Right hindlimb (tissue), 1 donor: ENCODE results near the gene RTN4RL1.
"Not testable (repeated sequence)": the region's sequence is repeated elsewhere in the genome, so short reads cannot be mapped to it uniquely, and the experiment has no call there.

Experiments
- DNase-seq: peaks from one replicate; pipeline ENCODE4 v3.0.0-alpha.2; 2018

The RTN4RL1 gene

DNA sequence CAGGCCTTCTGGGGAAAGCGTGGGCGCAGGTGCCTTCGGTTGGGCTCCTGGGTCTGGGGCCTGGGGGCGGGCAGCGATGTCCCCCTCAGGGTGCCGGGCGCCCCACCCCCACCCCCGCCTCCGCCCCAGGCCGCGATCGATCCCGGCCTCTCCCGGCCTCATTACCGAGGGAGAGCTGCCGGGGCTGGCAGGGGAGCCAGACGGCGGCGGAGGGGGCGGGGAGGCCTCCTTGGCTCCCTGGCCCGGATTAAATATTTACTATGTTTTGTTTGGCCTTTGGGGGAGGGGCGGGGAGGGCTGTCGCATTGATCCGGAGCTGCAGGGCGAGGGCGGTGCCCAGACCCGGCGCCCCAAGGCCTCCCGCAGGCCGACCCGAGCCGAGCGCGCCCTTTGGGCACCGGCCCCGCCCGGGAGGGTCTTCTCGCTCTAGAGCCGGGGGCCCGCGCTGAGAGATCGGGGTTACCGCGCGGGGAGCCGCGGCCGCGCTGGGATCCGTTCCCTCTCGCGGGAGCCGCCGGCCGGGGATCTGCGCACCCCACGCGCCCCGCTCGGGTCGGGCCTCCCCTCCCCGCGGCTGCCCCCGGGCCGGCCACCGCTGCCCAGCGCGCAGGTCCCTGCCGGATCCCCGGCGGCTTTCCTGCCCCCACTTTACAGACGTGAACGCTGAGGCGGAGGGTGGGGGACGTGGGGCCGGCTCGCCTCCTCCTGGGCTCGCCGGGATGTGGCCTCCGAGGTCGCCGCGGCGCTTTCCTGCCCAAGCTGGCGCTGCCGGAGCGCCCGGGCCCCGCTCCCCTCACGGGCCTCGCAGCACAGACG is 27.0 kb downstream of the RTN4RL1 start:
- DNase-seq: no peak

DNA sequence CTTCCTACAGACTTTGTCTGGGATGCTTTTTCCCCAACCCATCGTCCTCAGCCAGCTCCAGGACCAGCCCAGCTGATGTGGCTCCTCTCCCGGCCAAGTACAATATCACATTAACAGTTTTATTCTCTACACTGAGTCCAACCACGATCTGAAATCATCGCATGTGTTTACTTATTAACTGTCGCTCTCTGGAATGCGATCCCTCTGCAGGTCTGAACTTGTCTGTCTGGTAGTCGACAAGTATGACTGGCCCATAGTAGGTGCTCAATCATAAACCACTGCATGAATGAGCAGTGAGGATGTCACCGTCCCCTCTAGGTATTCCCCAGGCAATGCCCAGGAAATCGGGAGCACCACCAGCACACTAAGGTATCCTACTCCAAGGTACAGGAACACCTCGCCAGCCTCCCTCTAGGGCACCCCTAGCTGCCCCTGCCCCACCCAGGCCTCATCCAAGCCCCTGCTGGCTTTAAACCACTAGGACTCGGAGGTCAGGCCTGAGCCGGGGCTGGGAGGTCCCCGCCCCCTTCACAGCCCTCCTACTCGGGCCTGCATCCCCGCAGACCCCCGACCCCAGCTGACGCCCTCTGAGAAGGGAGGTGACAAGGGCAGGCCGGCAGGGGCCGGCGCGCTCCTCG is 27.7 kb downstream of the RTN4RL1 start:
- DNase-seq: no peak

DNA sequence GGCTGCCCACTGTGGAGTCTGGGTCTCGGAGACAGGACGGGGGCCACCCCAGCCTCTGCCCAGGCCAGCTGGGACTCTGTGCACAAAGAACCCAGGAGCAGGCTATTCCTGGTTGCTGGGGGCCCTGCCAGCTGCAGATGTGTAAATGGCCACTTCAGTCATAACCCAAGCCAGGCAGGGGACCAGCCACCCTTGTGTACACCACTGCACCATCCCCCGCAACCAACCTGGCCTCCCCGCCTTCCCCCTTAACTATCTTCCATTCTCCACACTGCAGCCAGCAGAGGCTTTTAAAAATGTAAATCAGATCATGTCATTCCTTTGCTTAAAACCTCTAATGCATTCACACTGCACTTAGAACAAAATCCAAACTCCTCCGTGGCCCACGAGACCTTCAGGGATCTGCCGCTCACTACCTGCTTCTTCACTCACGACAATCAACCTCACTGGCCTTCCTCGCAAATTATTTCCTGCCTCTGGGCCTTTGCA is 28.3 kb downstream of the RTN4RL1 start:
- DNase-seq: no peak

DNA sequence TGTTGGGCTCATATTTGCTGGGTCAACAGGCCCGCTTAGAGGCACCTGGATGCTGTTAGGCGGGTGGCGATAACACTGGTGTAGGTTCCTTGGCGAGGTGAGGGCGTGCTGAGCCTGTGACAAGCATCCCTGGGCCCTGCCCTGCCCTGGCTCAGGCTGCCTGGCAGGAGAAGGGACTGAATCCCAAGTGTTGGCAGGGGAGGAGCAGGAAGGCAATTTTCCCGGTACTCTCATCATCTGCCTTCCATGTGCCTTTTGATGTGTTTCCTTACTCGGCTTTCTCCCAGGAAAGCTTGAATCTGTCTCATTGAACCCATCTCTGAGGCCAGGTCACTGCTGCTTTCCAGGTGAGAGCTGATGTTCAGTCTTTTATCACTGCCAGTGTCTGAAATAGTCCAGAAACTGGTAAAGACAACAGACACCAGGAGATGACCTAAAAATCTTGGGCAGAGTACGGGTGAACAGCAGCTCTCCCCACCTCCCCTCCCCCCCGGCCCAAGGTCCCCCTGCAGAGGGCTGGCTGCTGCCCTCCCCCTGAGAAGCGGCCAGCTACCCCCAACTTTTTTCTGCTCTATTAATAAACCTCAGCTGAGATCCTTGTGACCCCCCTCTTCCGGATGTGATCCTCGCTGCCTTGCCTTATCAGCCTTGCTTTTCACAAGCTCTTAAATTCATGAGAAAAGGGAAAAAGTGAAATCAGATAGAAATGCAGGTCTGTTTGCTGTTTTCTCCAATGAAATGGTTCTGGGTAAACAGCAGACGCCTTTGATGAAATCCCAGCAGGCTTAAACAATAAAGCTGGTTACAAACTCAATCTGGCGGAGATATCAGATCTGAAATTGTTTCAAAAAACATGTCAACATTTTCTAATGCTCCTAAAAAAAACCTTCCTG is 29.0 kb downstream of the RTN4RL1 start:
- no peak for DNase-seq

DNA sequence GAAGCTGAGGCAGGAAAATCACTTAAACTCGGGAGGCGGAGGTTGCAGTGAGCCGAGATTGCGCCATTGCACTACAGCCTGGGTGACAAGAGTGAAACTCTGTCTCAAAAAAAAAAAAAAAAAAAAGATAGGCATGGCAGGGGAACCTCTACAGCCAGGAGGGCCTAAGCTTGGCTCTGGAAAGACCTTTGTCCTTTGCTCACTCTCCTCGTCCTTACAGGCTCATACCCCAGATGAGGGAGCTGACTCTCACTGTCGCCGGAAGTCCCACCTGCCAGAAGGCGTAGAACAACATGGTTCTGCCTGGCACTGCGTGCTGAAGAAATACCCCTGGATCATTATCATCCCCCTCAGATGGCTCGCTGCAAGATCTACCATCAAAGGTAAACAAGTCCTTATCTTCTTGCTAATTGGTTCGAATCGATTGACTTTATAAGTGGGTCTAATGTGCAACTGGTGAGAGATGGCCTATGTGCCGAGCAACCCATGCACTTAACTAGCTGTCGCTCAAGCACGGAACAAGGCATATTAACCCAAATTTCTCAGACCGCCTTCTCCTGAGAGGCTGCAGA is 29.7 kb downstream of the RTN4RL1 start:
- no peak for DNase-seq

DNA sequence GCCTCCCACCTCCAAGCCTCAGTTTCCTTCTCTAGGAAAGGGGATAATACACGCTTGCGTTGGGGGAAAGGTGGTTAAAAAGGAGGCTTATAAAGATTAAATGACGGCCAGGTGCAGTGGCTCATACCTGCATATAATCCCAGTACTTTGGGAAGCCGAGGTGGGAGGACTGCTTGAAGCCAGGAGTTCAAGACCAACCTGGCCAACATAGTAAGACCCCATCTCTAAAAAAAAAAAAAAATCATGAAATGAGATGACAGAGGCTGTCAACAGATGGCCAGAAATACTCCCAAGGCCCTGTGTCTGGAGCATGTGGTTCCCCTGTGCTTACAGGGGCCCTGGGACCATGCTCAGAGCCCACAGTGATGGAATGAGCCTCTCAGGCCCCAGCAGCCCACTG is 30.4 kb downstream of the RTN4RL1 start:
- DNase-seq: no peak

DNA sequence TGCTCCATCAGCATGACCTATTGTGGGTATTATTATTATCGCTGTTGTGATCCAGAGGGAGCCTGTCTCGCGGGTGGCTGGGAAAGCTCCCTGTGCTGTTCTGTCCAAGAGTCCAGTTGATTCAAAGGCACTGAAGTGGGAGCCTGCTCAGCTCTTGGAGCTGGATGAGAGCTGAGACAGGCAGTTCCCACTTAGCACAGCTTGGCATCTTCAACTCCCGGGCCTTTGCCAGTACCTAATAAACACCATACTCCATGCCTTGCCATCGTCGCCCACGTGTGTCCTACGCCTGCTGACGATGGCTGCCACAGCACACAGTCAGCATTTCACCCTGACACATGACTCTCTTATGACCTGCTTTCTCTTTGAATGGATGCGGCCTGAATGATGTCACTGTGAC is 32.6 kb downstream of the RTN4RL1 start:
- DNase-seq: no peak

DNA sequence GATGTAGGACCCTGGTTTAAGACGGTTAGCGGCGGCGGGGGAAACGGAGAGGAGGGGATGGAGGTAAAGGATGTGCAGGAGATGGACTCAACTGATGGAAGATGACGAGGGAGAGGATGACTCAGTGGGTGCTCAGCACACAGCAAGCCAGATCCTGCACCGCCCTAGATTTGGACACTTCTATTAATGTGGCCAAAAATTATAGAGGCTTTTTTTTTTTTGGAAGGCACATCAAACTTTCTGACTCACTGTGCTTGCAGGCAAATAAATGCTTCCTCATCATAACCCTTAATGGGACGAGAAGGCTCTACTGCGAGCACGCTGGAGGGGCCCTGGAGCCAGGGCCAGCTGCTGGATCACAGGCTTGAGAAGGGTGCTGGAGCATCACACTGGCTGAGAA is 36.0 kb downstream of the RTN4RL1 start:
- no peak for DNase-seq

DNA sequence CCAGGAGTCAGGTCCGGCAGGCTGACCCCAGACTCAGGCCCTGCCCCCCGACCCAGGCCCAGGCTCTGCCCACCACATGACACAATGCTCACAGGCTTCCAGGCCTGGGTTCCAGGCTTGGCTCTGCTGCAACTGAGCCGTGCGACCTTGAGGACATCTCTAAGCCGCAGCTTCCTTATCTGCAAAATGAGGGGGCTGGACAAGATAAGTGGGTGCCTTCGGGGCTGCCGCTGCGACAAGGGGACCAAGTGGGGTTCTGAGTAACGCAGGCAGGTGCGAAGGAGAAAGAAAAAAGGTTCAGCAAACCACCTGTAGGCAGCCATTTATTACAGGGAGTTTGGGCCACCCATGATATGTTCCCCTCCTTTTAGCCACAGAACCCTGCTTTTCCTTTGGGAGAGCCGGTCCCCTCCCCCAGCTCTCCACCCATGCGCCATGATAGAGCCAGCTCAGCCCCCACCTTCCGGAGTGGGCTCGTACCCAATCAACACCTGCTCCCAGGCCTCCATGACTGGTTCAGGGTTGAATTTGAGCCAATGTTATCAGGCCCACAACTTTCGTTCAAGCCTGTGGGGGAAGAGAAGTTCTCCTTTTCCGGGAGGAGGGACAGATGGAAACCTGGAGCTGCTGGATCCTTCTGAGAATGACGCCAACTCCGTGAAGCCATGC is 38.2 kb downstream of the RTN4RL1 start:
- DNase-seq: no peak

DNA sequence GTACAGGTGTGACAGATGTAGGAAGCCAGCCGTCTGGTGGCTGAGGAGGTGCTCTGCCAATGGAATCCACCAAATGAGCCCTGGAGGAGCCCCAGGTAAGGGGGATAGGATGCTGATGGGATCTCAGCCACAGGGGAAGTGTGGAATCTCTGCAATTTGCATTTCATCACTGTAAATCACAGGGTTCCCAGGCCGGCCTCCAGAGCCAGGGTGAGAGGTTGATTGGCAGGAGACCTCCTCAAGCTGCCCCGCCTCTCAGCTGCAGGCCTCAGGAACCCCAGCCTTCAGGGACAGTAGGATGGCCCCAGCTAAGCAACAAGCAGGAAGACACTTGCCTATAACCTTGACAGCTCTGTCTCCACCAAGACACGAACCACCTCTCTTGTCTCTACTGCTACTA is 39.4 kb downstream of the RTN4RL1 start:
- DNase-seq: no peak

DNA sequence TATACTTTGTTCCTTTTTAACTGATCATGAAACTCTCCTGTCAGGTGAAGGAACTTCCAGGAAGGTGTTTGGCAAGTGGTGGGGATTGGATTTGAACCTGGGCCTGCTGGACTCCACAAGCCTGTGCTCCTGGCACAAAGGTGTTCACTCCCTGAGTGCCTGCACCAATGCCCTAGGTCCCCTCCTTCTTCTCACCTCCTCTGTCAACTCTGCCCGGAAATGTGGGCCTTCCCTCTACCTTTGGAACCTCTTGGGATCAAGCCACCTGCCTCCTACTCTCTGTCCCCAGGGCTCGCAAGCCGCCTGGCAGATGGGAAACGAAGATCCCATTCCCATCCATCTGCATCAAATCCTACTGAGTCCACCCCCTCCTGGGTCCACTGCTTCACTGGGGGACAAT is 40.0 kb downstream of the RTN4RL1 start:
- no peak for DNase-seq

DNA sequence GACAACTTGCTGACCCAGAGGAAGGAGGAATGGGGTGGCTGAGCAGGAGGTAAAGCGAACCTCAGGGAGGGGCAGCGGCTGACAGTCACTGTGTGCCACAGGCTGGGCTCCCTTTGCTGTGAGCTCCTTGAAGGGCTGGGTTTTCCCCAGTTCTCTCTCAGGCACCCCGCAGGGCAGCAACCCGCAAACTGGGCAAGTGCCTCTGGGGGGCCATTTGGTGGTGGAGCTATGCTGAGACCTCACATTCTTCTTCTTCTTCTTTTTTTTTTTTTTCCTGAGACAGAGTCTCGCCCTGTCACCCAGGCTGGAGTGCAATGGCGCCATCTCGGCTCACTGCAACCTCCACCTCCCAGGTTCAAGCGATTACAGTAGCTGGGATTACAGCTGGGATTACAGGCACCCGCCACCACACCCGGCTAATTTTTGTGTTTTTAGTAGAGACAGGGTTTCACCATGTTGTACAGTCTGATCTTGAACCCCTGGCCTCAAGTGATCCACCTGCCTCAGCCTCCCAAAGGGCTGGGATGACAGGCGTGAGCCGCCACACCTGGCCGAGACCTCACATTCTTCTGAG is 42.3 kb downstream of the RTN4RL1 start:
- not testable (repeated sequence) for DNase-seq

DNA sequence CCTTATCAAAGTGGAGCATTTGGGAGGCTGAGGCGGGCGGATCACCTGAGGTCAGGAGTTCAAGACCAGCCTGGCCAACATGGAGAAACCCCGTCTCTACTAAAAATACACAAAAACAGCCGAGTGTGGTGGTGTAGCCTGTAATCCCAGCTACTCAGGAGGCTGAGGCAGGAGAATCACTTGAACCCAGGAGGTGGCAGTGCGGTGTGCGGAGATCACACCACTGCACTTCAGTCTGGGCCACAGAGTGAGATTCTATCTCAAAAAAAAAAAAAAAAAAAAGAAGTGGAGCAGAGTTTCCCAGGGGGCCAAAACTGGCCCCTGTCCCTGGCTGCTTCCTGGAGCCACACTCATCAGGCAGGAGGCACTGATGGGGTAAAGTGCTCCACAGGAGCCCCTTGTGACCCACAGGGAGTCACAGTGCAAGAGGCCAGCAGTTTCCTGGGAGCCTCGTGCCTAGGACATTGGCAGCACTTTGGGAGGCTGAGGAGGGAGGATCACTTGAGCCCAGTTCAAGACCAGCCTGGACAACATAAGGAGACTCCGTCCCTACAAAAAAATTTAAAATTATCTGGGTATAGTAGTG is 44.4 kb downstream of the RTN4RL1 start:
- DNase-seq: no peak

DNA sequence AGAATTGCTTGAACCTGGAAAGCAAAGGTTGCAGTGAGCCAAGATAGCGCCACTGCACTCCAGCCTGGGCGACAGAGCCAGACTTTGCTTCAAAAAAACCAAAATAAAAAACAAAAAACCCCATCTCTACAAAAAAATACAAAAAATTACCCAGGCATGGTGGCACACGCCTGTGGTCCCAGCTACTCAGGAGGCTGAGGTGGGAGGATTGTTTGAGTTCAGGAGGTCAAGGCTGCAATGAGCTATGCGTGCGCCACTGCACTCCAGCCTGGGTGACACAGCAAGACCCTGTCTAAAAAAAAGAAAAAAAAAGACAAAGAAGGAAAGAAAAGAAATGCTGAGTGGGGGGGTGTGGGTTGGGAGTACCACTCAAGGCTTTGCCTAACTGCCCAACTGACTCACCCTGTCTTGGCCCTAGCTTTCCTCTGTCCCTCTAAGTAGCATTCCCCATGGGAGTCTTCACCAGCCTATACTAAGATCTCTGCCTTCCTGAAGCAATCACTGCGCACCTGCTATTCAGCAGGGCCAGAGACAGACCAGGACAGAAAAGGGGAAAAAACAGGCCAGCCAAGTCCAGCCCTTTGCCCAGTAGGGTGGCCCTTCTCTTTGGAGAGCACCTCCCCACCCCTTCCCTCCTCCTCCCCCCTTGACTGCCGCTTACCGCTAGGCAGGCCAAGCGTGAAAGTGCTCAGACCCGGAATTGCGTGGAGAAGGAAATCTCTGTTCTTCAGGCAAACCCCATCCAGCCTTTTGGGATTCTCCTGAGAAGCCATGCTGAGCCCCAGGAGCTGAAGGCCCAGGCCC is 45.8 kb downstream of the RTN4RL1 start:
- no peak for DNase-seq

DNA sequence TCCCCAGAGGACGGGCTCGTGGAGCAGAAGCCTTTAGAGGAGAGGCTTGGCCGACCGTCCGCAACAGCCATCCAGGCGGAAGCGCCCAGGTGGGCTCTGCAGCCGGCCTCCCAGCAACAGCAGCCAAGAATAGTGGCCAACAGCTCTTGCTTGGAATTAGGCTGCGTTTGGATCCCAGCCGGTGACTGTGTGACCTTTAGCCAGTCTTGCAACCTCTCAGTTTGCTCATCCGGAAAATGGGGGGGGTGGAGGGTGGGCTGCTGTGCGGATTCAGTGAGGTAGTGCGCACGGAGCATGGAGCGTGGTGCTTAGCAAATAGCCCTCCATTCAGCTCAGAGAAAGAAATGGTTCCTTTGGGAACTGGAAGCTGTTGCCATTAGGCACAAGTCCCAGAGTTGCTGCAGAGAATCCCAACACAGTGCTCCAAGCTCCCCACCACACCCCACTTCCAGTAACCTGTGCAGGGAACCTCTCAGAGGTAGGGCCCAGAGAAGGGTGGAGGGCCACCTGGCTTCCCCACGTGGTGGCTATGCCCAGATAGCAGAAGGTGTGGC is 46.7 kb downstream of the RTN4RL1 start:
- no peak for DNase-seq

DNA sequence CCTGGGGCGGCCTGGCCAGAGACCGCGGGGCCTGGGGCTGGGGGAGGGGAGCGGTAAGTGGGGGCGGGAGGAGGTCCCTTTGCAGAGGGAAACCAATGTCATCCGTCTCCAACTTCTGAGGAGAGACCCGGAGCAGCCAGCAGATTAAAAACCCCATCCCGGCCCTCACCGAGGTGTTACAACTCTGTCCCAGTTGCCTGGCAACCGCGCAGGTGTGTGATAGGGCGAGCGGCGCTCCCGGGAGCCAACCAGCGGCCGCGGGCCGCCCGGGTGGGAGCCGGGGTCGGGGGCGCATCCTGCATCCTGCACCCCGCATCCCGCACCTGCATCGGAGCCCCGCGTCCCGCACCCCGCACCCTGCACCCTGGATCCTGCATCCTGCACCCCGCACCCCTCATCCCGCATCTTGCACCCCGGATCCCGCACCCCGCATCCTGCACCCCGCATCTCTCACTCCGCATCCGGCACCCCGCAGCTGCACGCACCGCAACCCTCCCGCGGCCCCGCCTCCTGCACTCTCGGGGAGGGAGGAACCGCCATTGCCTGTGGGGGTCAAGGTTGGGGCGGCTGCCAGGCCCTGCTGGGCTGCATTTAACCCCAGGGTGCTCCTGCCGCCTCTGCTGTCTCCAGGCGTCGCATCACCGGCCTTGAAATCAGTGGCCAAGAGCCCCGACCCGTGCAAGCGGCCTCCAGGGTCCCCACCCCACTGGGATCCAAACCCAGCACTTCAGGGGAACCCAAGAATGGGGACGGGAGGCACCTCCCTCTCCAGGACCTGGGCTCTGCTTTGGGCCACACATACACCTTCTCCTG is 47.3 kb downstream of the RTN4RL1 start:
- no peak for DNase-seq

DNA sequence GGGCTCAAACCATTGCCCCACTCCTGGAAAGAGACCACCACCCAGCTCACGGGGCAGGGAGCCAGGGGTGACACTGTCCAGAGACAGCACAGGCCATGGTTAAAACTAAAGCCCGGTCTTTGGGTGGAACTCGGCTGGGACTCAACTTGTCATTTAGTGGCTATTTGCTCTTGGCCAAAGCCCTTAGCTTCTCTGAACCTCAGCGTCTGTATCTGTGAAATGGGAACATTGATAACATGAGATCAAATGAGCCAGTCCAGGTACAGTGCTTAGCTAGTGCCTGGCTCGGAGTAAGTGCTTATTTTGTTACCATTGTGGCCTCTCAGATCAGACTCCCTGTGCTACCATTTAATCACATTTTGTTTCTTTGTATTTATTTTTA is 48.5 kb downstream of the RTN4RL1 start:
- DNase-seq: no peak

DNA sequence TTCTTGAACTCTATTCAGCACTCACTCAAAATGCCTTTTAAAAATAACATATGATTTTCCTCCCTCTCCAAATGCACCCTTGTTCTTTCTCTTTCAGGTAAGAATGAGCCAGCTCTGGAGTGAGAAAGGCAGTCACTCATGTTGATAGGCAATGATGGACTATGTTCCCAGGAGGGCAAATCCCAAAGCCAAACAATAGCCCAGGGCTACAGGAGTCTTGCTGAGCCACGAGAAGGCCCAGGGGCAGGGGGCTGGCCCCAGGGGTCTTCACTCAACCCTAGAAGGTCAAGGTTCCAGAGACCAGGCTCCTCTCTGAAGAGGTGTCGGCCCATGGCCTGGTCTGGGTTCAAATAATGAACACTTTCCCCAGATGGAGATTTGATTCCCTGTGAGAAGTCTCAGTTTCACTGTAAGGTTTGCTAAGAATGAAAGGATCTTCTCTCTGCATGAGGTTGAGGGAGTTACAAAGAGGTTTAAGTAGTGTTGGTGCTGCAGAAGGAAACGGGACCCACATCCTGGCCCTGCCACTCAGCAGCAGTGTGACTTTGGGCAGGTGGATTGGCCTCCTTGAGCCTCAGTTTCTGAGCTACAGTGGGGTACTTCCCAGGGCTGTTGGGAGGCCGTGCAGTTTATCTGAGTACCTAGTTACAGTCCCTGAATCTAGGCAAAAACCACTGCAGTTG is 49.0 kb downstream of the RTN4RL1 start:
- no peak for DNase-seq

DNA sequence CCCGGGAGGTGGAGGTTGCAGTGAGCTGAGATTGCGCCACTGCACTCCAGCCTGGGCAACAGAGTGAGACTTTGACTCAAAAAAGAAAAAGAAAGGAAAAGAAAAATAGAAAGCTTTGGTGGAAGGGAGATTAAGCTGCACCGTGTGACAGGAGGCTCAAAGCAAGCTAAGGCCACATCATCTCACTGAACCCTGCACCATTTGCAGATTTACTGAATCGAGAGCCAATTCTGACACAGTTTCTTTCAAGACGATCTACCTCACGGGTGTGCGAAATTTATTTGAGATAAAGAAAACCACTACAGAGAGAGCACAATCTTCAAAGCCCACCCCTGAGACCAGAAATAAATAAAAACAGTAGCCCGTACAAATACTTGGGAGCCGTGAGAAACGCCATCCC is 49.6 kb downstream of the RTN4RL1 start:
- no peak for DNase-seq
